ENCODE measurements around the gene CEP95. TPM values are rescaled to one million over a fixed set of nuclear protein-coding genes. Genes with fewer than 3 reads are reported as not detected.
"Not testable (repeated sequence)": the region's sequence is repeated elsewhere in the genome, so short reads cannot be mapped to it uniquely, and the experiment has no call there.

CEP95 gene
- polyA plus RNA-seq, 1 donor: 52.9 TPM

GRCh38 chr17:64575431-64575830 lies 68.7 kb downstream of the CEP95 start:
- DNase-seq: no peak

- DNase-seq: not testable (repeated sequence)
Measured at GRCh38 chr17:64577025-64577424, 70.2 kb downstream of the CEP95 start.

GRCh38 chr17:64579917-64580316 lies 73.1 kb downstream of the CEP95 start:
- no peak for DNase-seq

GRCh38 chr17:64580384-64581315 lies 73.9 kb downstream of the CEP95 start:
- no peak for DNase-seq

GRCh38 chr17:64583038-64583437 lies 76.3 kb downstream of the CEP95 start:
- no peak for DNase-seq

- no peak for DNase-seq
Measured at GRCh38 chr17:64585146-64585545, 78.4 kb downstream of the CEP95 start.

Other genes with a start within 250 kb of the CEP95 start
- gene TEX2, start 243.7 kb upstream of the CEP95 start, polyA plus RNA-seq (ENCODE audit: insufficient read length): 21.6 TPM
- 162 TPM for gene PECAM1, start 116.1 kb upstream of the CEP95 start, polyA plus RNA-seq (ENCODE audit: insufficient read length)
- 6.9 TPM for gene MILR1, start 57.9 kb upstream of the CEP95 start, polyA plus RNA-seq (ENCODE audit: insufficient read length)
- gene POLG2, start 9.9 kb upstream of the CEP95 start, polyA plus RNA-seq (ENCODE audit: insufficient read length): 27.9 TPM
- gene DDX5, start 688 bp upstream of the CEP95 start, polyA plus RNA-seq (ENCODE audit: insufficient read length): 372 TPM
- gene SMURF2, start 155.3 kb downstream of the CEP95 start, polyA plus RNA-seq (ENCODE audit: insufficient read length): 21.6 TPM